Gastroesophageal sphincter (tissue), 4 donors: ENCODE measurements around the gene MYO9B. TPM values are rescaled to one million over a fixed set of nuclear protein-coding genes. Genes with fewer than 3 reads are reported as not detected.

Experiments
- ATAC-seq: fragments of 150-250 bp; one replicate; pipeline ENCODE4 v1.9.1; 2016; ENCODE audit warnings: mild to moderate bottlenecking, moderate library complexity
- H3K27ac ChIP-seq, 4 donors: fragments of 200-600 bp; sonication (generic) in 3 of 4; 1 replicate in 3 of 4; 2 replicates in 1 of 4; pipeline ENCODE4 v1.5.1; 2016 to 2019
- H3K27me3 ChIP-seq: fragments of 200-600 bp; sonication (generic); one replicate; pipeline ENCODE4 v1.5.1; 2019
- H3K36me3 ChIP-seq, 2 donors: fragments of 200-600 bp; sonication (generic); one replicate each; pipeline ENCODE4 v1.5.1; 2019; ENCODE audit warnings: control low read depth in 1 of 2
- H3K4me1 ChIP-seq, 3 donors: fragments of 200-600 bp; sonication (generic); 1 replicate in 2 of 3; 2 replicates in 1 of 3; pipeline ENCODE4 v1.5.1; 2016 to 2019; ENCODE audit warnings: control low read depth in 2 of 3
- H3K4me3 ChIP-seq, 2 donors: fragments of 200-600 bp; sonication (generic); one replicate each; pipeline ENCODE4 v1.5.1; 2019; ENCODE audit warnings: mild to moderate bottlenecking in 1 of 2, moderate library complexity in 1 of 2
- H3K9me3 ChIP-seq, 3 donors: fragments of 200-600 bp; sonication (generic); one replicate each; pipeline ENCODE4 v1.5.1; 2017 to 2019; ENCODE audit warnings: control low read depth in 2 of 3
- EP300 ChIP-seq: sonication (generic); formaldehyde crosslinking; IDR thresholded peaks from one replicate; pipeline ENCODE4 v1.6.1; 2017; ENCODE audit warnings: antibody characterized with exemption, mild to moderate bottlenecking
- POLR2A ChIP-seq, 2 donors: fragments of 450-650 bp; IDR thresholded peaks; one replicate each; pipeline ENCODE4 v1.6.1; 2017; ENCODE audit warnings: antibody characterized with exemption in 2 of 2, mild to moderate bottlenecking in 2 of 2, moderate library complexity in 1 of 2
- POLR2AphosphoS5 ChIP-seq: sonication (generic); formaldehyde crosslinking; IDR thresholded peaks from one replicate; pipeline ENCODE4 v1.6.1; 2017; ENCODE audit warnings: antibody characterized with exemption
- WGBS, 2 donors: methylation state at CpG; one replicate each; pipeline ENCODE4 v1.1.5; 2018; ENCODE audit warnings: low coverage in 1 of 2; 5-methylcytosine and 5-hydroxymethylcytosine counted together
- total RNA-seq, 4 donors: library from RNA; depleted of rRNA; stranded (reverse); fragments of >200 nt; gene quantifications; one replicate each; pipeline ENCODE4 v1.1.0, GENCODE V29; 2016
- TF ChIP-seq, protein P1 (sequence below), 4 experiments: fragments of 200-600 bp in 2 of 4; fragments of 450-650 bp in 2 of 4; sonication (generic) in 1 of 4; IDR thresholded peaks; one replicate each; pipeline ENCODE4 v1.5.1; 2017 to 2019; ENCODE audit warnings: antibody characterized with exemption in 4 of 4, mild to moderate bottlenecking in 2 of 4, moderate library complexity in 2 of 4

The MYO9B gene
- total RNA-seq, 4 donors from 2014 or later: 38.1 to 77.7 (median 66.2) TPM

DNA sequence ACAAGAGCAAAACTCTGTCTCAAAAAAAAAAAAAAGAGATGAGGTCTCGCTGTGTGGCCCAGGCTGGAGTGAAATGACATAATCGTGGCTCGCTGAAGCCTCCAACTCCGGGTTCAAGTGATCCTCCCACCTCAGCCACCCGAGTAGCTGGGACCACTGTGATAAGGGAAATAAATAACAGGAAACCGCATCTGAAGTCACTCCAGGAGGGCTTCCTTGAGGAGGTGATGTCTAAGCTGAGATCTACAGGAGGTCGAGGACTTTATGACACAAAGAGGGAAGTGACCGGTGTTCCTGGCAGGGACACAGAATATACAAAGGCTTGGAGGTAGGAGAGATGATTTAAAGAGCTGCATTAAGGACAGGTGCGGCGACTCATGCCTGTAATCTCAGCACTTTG is 179.1 kb downstream of the MYO9B start:
- Histone ChIP-seq H3K27me3 (no peaks in the 10 kb centered on the region), H3K4me3 (no peak overlapping the region), H3K27ac (no peak overlapping the region), H3K9me3 (peaks cover 0 to 7% (median 0%) of the 10 kb centered on the region in 3 donors), H3K36me3 (peaks cover 0 to 3% of the 10 kb centered on the region in 2 donors), H3K4me1 (no peaks in the 10 kb centered on the region)
- no peak for ATAC-seq
- TF ChIP-seq POLR2A (IDR thresholded peaks at IDR 0.05) (no peak), EP300 (no peak)
- 75 to 93% methylated on average over 4 to 6 of the region's 10 CpGs for WGBS, 2 donors

DNA sequence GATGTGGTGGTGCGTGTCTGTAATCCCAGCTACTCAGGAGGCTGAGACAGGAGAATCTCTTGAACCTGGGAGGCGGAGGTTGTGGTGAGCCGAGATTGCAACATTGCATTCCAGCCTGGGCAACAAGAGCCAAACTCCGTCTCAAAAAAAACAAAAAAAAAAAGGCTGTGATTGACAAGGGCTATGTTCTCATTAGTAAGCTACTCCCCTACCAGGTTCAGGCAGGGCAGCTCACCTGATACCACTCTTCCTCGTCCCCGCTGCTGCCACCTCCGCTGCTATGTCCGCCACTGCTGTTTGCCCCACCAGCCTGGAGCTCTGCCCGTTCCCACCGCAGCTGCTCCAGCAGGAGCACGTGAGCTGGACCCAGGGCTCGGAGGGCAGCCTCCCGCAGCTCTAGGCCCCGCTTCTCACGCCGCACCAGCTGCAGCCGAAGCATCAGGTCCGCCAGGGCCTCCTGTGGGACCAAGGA is 179.6 kb downstream of the MYO9B start:
- TF ChIP-seq POLR2A (IDR thresholded peaks at IDR 0.05) (no peak), EP300 (no peak), POLR2AphosphoS5 (no peak)
- TF ChIP-seq, protein P1, sequence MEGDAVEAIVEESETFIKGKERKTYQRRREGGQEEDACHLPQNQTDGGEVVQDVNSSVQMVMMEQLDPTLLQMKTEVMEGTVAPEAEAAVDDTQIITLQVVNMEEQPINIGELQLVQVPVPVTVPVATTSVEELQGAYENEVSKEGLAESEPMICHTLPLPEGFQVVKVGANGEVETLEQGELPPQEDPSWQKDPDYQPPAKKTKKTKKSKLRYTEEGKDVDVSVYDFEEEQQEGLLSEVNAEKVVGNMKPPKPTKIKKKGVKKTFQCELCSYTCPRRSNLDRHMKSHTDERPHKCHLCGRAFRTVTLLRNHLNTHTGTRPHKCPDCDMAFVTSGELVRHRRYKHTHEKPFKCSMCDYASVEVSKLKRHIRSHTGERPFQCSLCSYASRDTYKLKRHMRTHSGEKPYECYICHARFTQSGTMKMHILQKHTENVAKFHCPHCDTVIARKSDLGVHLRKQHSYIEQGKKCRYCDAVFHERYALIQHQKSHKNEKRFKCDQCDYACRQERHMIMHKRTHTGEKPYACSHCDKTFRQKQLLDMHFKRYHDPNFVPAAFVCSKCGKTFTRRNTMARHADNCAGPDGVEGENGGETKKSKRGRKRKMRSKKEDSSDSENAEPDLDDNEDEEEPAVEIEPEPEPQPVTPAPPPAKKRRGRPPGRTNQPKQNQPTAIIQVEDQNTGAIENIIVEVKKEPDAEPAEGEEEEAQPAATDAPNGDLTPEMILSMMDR (IDR thresholded peaks at IDR 0.05): no peak
- no peaks in the 10 kb centered on the region for H3K27me3 ChIP-seq
- ATAC-seq: no peak
- peaks cover 0 to 9% (median 0%) of the 10 kb centered on the region in 3 donors for H3K9me3 ChIP-seq
- no peaks in the 10 kb centered on the region for H3K4me1 ChIP-seq
- no peak overlapping the region for H3K4me3 ChIP-seq
- H3K36me3 ChIP-seq: peaks cover 0 to 3% of the 10 kb centered on the region in 2 donors
- H3K27ac ChIP-seq: no peak overlapping the region
- WGBS, 2 donors: 57 to 72% methylated on average over 11 to 12 of the region's 18 CpGs

DNA sequence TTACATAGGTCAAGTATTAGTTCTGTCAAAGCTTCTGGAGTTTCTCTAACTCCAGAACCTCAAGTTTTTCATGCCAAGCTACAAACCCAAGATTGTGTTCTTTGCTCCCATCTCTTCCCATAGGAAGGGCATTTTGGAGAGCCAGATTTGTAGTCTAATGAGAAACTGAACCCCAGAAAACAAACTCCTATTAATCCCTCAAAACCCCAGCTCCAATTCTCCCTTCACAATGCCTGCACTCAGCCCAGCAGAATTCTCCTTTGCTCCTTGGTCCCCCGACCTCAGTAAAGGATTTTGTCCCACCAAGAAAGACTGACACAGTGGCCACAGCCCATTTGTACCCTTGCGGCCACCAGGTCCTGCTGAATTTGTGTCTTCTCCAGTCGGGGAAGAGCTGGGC is 180.6 kb downstream of the MYO9B start:
- Histone ChIP-seq H3K9me3 (peaks cover 0 to 9% (median 0%) of the 10 kb centered on the region in 3 donors), H3K27ac (no peak overlapping the region), H3K36me3 (peaks cover 0 to 3% of the 10 kb centered on the region in 2 donors), H3K27me3 (no peaks in the 10 kb centered on the region), H3K4me3 (no peak overlapping the region), H3K4me1 (no peaks in the 10 kb centered on the region)
- WGBS, 2 donors: 69 to 86% methylated on average over 2 of the region's 3 CpGs
- TF ChIP-seq EP300 (no peak), POLR2AphosphoS5 (no peak)
- no peak for ATAC-seq

DNA sequence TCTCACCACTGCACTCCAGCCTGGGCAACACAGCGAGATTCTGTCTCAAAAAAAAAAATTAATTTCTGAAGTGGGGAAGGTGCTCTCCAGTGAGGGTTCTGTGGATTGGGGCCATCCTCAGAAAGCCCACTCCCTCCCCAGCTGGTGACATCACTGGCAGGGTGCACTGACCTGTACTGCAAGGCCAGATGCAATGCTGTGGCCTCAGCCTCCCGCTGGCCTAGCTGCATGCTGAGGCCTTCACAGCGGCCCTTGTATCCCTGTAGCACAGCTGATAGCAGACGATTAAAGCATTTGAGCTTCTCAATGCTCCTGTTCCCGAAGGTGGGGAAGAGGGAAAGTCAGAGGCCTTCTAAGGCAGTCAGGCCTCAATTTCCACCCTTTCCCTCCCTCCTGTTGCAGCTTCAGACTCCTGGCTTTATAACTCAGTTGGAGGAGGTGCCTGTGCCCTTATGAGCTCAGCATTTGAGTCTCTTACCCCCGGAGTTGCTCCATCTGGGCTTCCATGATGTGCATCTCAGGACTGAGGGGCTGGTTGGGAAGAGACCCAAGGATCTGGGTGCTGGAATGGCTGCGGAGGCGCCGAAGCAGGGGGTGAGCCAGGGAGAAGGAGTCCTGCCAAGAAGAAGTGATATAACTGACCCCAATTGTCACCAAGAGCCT is 183.7 kb downstream of the MYO9B start:
- TF ChIP-seq, protein P1 (IDR thresholded peaks at IDR 0.05): no peak
- TF ChIP-seq POLR2A (IDR thresholded peaks at IDR 0.05) (no peak), POLR2AphosphoS5 (no peak), EP300 (no peak)
- 80 to 84% methylated on average over 2 to 8 of the region's 9 CpGs for WGBS, 2 donors
- no peak overlapping the region for H3K4me3 ChIP-seq
- no peak overlapping the region for H3K27ac ChIP-seq
- no peaks in the 10 kb centered on the region for H3K27me3 ChIP-seq
- no peak for ATAC-seq
- H3K9me3 ChIP-seq: peaks cover 0 to 9% (median 0%) of the 10 kb centered on the region in 3 donors
- H3K4me1 ChIP-seq: no peaks in the 10 kb centered on the region
- peaks cover 0 to 3% of the 10 kb centered on the region in 2 donors for H3K36me3 ChIP-seq

DNA sequence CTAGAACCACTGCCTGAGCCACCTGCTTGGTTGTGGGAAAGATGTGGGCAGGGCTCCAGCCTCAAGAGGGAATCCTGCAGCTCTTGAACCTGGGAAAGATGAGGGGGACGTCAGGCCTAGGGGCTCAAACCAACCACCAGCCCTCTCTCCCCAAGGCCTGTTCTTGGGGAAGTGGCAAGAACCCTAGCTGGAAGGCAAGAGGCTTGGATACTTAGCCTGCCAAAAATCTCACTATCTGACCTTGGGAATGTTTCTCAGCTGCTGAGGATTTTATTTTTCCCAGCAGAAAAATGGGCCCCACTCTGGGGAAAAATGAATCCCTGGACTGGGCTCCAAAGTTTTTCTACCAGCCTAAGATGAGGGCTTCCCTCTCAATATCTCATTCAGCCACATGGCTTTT is 184.4 kb downstream of the MYO9B start:
- Histone ChIP-seq H3K4me3 (no peak overlapping the region), H3K27ac (no peak overlapping the region), H3K36me3 (peaks cover 0 to 3% of the 10 kb centered on the region in 2 donors), H3K9me3 (peaks cover 0 to 9% (median 0%) of the 10 kb centered on the region in 3 donors), H3K4me1 (no peaks in the 10 kb centered on the region), H3K27me3 (no peaks in the 10 kb centered on the region)
- no CpG with 5 or more reads among the region's 1 CpG for WGBS, 2 donors
- TF ChIP-seq POLR2AphosphoS5 (no peak), POLR2A (IDR thresholded peaks at IDR 0.05) (no peak), EP300 (no peak)
- TF ChIP-seq, protein P1 (IDR thresholded peaks at IDR 0.05): no peak
- ATAC-seq: no peak

DNA sequence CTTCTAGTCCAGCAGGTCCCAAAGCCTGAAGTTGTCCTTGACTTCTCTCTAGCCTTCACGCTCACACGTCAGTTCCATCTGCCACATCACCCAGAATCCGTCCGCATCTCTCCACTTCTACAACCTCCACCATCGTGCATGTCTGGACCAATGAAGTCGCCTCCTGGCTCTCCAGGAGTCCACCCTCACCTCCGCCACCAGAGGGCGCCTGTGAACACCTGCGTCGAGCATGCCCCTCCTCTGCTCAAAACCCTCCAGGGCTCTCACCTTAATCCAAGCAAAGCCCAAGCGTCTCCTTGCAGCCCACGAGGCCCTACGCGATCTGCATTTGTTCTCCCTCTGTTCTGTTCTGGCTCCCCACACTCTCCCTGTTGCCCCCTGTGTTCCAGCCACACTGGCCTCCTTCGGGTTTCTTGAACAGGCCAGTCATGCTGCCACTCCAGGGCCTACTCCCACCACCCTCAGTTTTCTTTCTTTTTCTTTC is 185.3 kb downstream of the MYO9B start:
- Histone ChIP-seq H3K27ac (no peak overlapping the region), H3K9me3 (peaks cover 0 to 9% (median 0%) of the 10 kb centered on the region in 3 donors), H3K4me1 (no peaks in the 10 kb centered on the region), H3K36me3 (no peaks in the 10 kb centered on the region), H3K4me3 (no peak overlapping the region), H3K27me3 (no peaks in the 10 kb centered on the region)
- 18 to 19% methylated on average over 13 to 15 of the region's 15 CpGs for WGBS, 2 donors
- ATAC-seq: peak; percentile 90
- TF ChIP-seq, protein P1 (IDR thresholded peaks at IDR 0.05): peak in 3 of 4 experiments; percentile 80 to 91 (median 81)
- TF ChIP-seq EP300: no peak
- TF ChIP-seq POLR2A (IDR thresholded peaks at IDR 0.05): no peak
- TF ChIP-seq POLR2AphosphoS5: no peak
